ENCODE data around the gene MREG.
"Not testable (repeated sequence)": the region's sequence is repeated elsewhere in the genome, so short reads cannot be mapped to it uniquely, and the experiment has no call there.

MREG gene

GRCh38 chr2:215931256-215931903 lies 82.0 kb downstream of the MREG start:
- Histone ChIP-seq H3K27ac (no peak overlapping the region), H3K27me3 (ENCODE audit: insufficient read depth, low read depth, severe bottlenecking) (no peaks in the 10 kb centered on the region), H3K4me3 (ENCODE audit: low read depth, low read length) (no peak overlapping the region), H3K9me3 (ENCODE audit: severe bottlenecking) (no peaks in the 10 kb centered on the region), H3K36me3 (no peaks in the 10 kb centered on the region)
- peak; percentile 91 for TF ChIP-seq CTCF (IDR thresholded peaks at IDR 0.05; ENCODE audit: low read depth, low read length)
- peak; percentile 59 for DNase-seq

- no peak for TF ChIP-seq CTCF (IDR thresholded peaks at IDR 0.05; ENCODE audit: low read depth, low read length)
- no peaks in the 10 kb centered on the region for H3K27me3 ChIP-seq (ENCODE audit: insufficient read depth, low read depth, severe bottlenecking)
- no peaks in the 10 kb centered on the region for H3K36me3 ChIP-seq
- H3K4me3 ChIP-seq (ENCODE audit: low read depth, low read length), result no peak overlapping the region
- no peak overlapping the region for H3K27ac ChIP-seq
- H3K9me3 ChIP-seq (ENCODE audit: severe bottlenecking), result no peaks in the 10 kb centered on the region
- DNase-seq, result no peak
Observed at GRCh38 chr2:215930505-215931253, 82.7 kb downstream of the MREG start.

- Histone ChIP-seq H3K9me3 (ENCODE audit: severe bottlenecking) (no peaks in the 10 kb centered on the region), H3K27ac (no peak overlapping the region), H3K36me3 (no peaks in the 10 kb centered on the region), H3K4me3 (ENCODE audit: low read depth, low read length) (no peak overlapping the region), H3K27me3 (ENCODE audit: insufficient read depth, low read depth, severe bottlenecking) (no peaks in the 10 kb centered on the region)
- no peak for DNase-seq
- TF ChIP-seq CTCF (IDR thresholded peaks at IDR 0.05; ENCODE audit: low read depth, low read length), result no peak
Observed at GRCh38 chr2:215929602-215930335, 83.6 kb downstream of the MREG start.

- no peak for TF ChIP-seq CTCF (IDR thresholded peaks at IDR 0.05; ENCODE audit: low read depth, low read length)
- Histone ChIP-seq H3K27ac (no peak overlapping the region), H3K27me3 (ENCODE audit: insufficient read depth, low read depth, severe bottlenecking) (no peaks in the 10 kb centered on the region), H3K9me3 (ENCODE audit: severe bottlenecking) (no peaks in the 10 kb centered on the region), H3K4me3 (ENCODE audit: low read depth, low read length) (no peak overlapping the region), H3K36me3 (no peaks in the 10 kb centered on the region)
- DNase-seq, result no peak
Observed at GRCh38 chr2:215928086-215928485, 85.3 kb downstream of the MREG start.

- not testable (repeated sequence) for H3K36me3 ChIP-seq; H3K4me3 ChIP-seq (ENCODE audit: low read depth, low read length); H3K27me3 ChIP-seq (ENCODE audit: insufficient read depth, low read depth, severe bottlenecking); H3K27ac ChIP-seq; H3K9me3 ChIP-seq (ENCODE audit: severe bottlenecking); DNase-seq
Observed at GRCh38 chr2:215926992-215927391, 86.4 kb downstream of the MREG start.

- no peak for DNase-seq
- no peak for TF ChIP-seq CTCF (IDR thresholded peaks at IDR 0.05; ENCODE audit: low read depth, low read length)
- H3K36me3 ChIP-seq, result no peaks in the 10 kb centered on the region
- no peaks in the 10 kb centered on the region for H3K27me3 ChIP-seq (ENCODE audit: insufficient read depth, low read depth, severe bottlenecking)
- H3K4me3 ChIP-seq (ENCODE audit: low read depth, low read length), result no peak overlapping the region
- no peaks in the 10 kb centered on the region for H3K9me3 ChIP-seq (ENCODE audit: severe bottlenecking)
- no peak overlapping the region for H3K27ac ChIP-seq
Observed at GRCh38 chr2:215921895-215922294, 91.5 kb downstream of the MREG start.
